HEK293 (cell line): ENCODE measurements around the gene CERS3.

Experiments
- CTCF ChIA-PET: fragments of 350-600 bp; formaldehyde crosslinking; extraction: SDS; loops from one replicate; lab custom pipeline; 2021; ENCODE audit warnings: antibody characterized with exemption; lab: Yijun Ruan, JAX
- POLR2A ChIA-PET: fragments of 300-600 bp; formaldehyde crosslinking; extraction: SDS; loops from one replicate; lab custom pipeline; 2020; ENCODE audit warnings: antibody characterized with exemption, inconsistent platforms; lab: Yijun Ruan, JAX
- H3K27ac ChIP-seq: fragments of 200-500 bp; sonication (Bioruptor generic); 2 replicates; pipeline ENCODE4 v1.5.1; 2014; ENCODE audit warnings: low read depth, low read length, control low read depth, inconsistent platforms; ENCODE audit errors: extremely low read depth
- H3K36me3 ChIP-seq, 2 experiments: fragments of 200-500 bp in 1 of 2; sonication (Bioruptor generic) in 1 of 2; 1 replicate in 1 of 2; 2 replicates in 1 of 2; pipeline ENCODE4 v1.5.1; 2014 to 2017; ENCODE audit warnings: inconsistent platforms in 2 of 2, low read length in 2 of 2; ENCODE audit not compliant: control insufficient read depth in 2 of 2, insufficient read depth in 1 of 2
- H3K4me1 ChIP-seq: fragments of 200-500 bp; sonication (Bioruptor generic); 2 replicates; pipeline ENCODE4 v1.5.1; 2014; ENCODE audit warnings: mild to moderate bottlenecking, low read length, inconsistent platforms; ENCODE audit not compliant: control insufficient read depth, insufficient read depth
- H3K4me3 ChIP-seq: 2 replicates; pipeline ENCODE4 v1.5.1; 2011; ENCODE audit warnings: low read depth, mild to moderate bottlenecking, control low read depth, low read length, moderate library complexity
- H3K9me3 ChIP-seq: fragments of 200-500 bp; sonication (Bioruptor generic); 2 replicates; pipeline ENCODE4 v1.5.1; 2014; ENCODE audit warnings: low read depth, low read length, inconsistent platforms; ENCODE audit not compliant: control insufficient read depth, insufficient read depth
- MYNN ChIP-seq: fragments of 450-650 bp; formaldehyde crosslinking; IDR thresholded peaks from 2 replicates; pipeline ENCODE4 v1.5.1; 2016; ENCODE audit warnings: missing biosample characterization, missing genetic modification characterization, borderline replicate concordance
- SP2 ChIP-seq: fragments of 450-650 bp; formaldehyde crosslinking; IDR thresholded peaks from 2 replicates; pipeline ENCODE4 v1.5.1; 2016; ENCODE audit warnings: missing biosample characterization, missing genetic modification characterization
- TCF7L2 ChIP-seq: IDR thresholded peaks from 2 replicates; pipeline ENCODE4 v1.6.1; 2011; ENCODE audit warnings: low read depth, mild to moderate bottlenecking, inconsistent platforms, low read length, moderate library complexity, borderline replicate concordance
- TRIM28 ChIP-seq: IDR thresholded peaks from 2 replicates; pipeline ENCODE4 v1.6.1; 2011; ENCODE audit warnings: low read length, control low read depth, borderline replicate concordance
- ZBTB10 ChIP-seq: fragments of 450-650 bp; formaldehyde crosslinking; IDR thresholded peaks from 2 replicates; pipeline ENCODE4 v1.5.1; 2016; ENCODE audit warnings: missing biosample characterization, missing genetic modification characterization
- ZBTB21 ChIP-seq: fragments of 450-650 bp; formaldehyde crosslinking; IDR thresholded peaks from 2 replicates; pipeline ENCODE4 v1.5.1; 2017; ENCODE audit warnings: missing biosample characterization, missing genetic modification characterization
- ZNF169 ChIP-seq: fragments of 450-650 bp; formaldehyde crosslinking; IDR thresholded peaks from 2 replicates; pipeline ENCODE4 v1.5.1; 2016; ENCODE audit warnings: missing biosample characterization, missing genetic modification characterization
- ZNF175 ChIP-seq: fragments of 450-650 bp; formaldehyde crosslinking; IDR thresholded peaks from 2 replicates; pipeline ENCODE4 v1.5.1; 2016; ENCODE audit warnings: missing biosample characterization, missing genetic modification characterization
- ZNF211 ChIP-seq: fragments of 450-650 bp; formaldehyde crosslinking; IDR thresholded peaks from 2 replicates; pipeline ENCODE4 v1.5.1; 2016; ENCODE audit warnings: low read depth, missing biosample characterization, missing genetic modification characterization
- ZNF221 ChIP-seq: fragments of 450-650 bp; formaldehyde crosslinking; IDR thresholded peaks from 2 replicates; pipeline ENCODE4 v1.5.1; 2017; ENCODE audit warnings: missing biosample characterization, missing genetic modification characterization, borderline replicate concordance
- ZNF24 ChIP-seq: fragments of 450-650 bp; formaldehyde crosslinking; IDR thresholded peaks from 2 replicates; pipeline ENCODE4 v1.5.1; 2016; ENCODE audit warnings: missing biosample characterization, missing genetic modification characterization
- ZNF248 ChIP-seq: fragments of 450-650 bp; formaldehyde crosslinking; IDR thresholded peaks from 2 replicates; pipeline ENCODE4 v1.5.1; 2017; ENCODE audit warnings: missing biosample characterization, missing genetic modification characterization
- ZNF302 ChIP-seq: fragments of 450-650 bp; formaldehyde crosslinking; IDR thresholded peaks from 2 replicates; pipeline ENCODE4 v1.5.1; 2016; ENCODE audit warnings: missing biosample characterization, missing genetic modification characterization, low read depth
- ZNF311 ChIP-seq: fragments of 450-650 bp; formaldehyde crosslinking; IDR thresholded peaks from 2 replicates; pipeline ENCODE4 v1.5.1; 2017; ENCODE audit warnings: missing biosample characterization, missing genetic modification characterization, borderline replicate concordance
- ZNF335 ChIP-seq: fragments of 450-650 bp; formaldehyde crosslinking; conservative IDR thresholded peaks from 2 replicates; pipeline ENCODE4 v1.5.1; 2016; ENCODE audit warnings: missing biosample characterization, missing genetic modification characterization
- ZNF366 ChIP-seq: fragments of 450-650 bp; formaldehyde crosslinking; conservative IDR thresholded peaks from 2 replicates; pipeline ENCODE4 v1.5.1; 2016; ENCODE audit warnings: missing biosample characterization, missing genetic modification characterization
- ZNF398 ChIP-seq: fragments of 450-650 bp; formaldehyde crosslinking; IDR thresholded peaks from 2 replicates; pipeline ENCODE4 v1.5.1; 2017; ENCODE audit warnings: missing biosample characterization, missing genetic modification characterization
- ZNF426 ChIP-seq: fragments of 450-650 bp; formaldehyde crosslinking; IDR thresholded peaks from 2 replicates; pipeline ENCODE4 v1.5.1; 2017; ENCODE audit warnings: missing biosample characterization, missing genetic modification characterization, mild to moderate bottlenecking, inconsistent platforms, moderate library complexity
- ZNF48 ChIP-seq: fragments of 450-650 bp; formaldehyde crosslinking; IDR thresholded peaks from 2 replicates; pipeline ENCODE4 v1.5.1; 2016; ENCODE audit warnings: missing biosample characterization, missing genetic modification characterization
- ZNF510 ChIP-seq: fragments of 450-650 bp; formaldehyde crosslinking; IDR thresholded peaks from 2 replicates; pipeline ENCODE4 v1.5.1; 2018; ENCODE audit warnings: mild to moderate bottlenecking, missing genetic modification characterization, missing biosample characterization; ENCODE audit not compliant: insufficient replicate concordance
- ZNF596 ChIP-seq: fragments of 450-650 bp; IDR thresholded peaks from 2 replicates; pipeline ENCODE4 v1.5.0; 2018; ENCODE audit warnings: missing biosample characterization, mild to moderate bottlenecking, missing genetic modification characterization, moderate library complexity
- ZNF626 ChIP-seq: fragments of 450-650 bp; sonication (Bioruptor Pico); formaldehyde crosslinking; IDR thresholded peaks from 2 replicates; pipeline ENCODE4 v1.5.1; 2018; ENCODE audit warnings: missing biosample characterization, missing genetic modification characterization, inconsistent platforms
- ZNF639 ChIP-seq: fragments of 450-650 bp; formaldehyde crosslinking; IDR thresholded peaks from 2 replicates; pipeline ENCODE4 v1.5.1; 2016; ENCODE audit warnings: missing biosample characterization, missing genetic modification characterization
- ZNF677 ChIP-seq: fragments of 450-650 bp; IDR thresholded peaks from 2 replicates; pipeline ENCODE4 v1.5.0; 2018; ENCODE audit warnings: missing biosample characterization, mild to moderate bottlenecking, missing genetic modification characterization, moderate library complexity
- ZNF704 ChIP-seq: fragments of 450-650 bp; formaldehyde crosslinking; IDR thresholded peaks from 2 replicates; pipeline ENCODE4 v1.5.1; 2016; ENCODE audit warnings: missing biosample characterization, missing genetic modification characterization
- ZNF791 ChIP-seq: fragments of 450-650 bp; formaldehyde crosslinking; IDR thresholded peaks from 2 replicates; pipeline ENCODE4 v1.5.1; 2016; ENCODE audit warnings: missing biosample characterization, missing genetic modification characterization

CERS3 gene

GRCh38 chr15:100570275-100570674 is 41.5 kb upstream of the CERS3 start (continued):
- TF ChIP-seq ZNF248 (no peak), SP2 (tag by site-specific recombination) (no peak), ZNF24 (tag by site-specific recombination) (no peak), ZNF211 (tag by site-specific recombination) (no peak), TCF7L2 (no peak)

GRCh38 chr15:100569391-100569790 is 40.6 kb upstream of the CERS3 start:
- H3K9me3 ChIP-seq: no peaks in the 10 kb centered on the region
- no peak overlapping the region for H3K27ac ChIP-seq
- CTCF ChIA-PET: interaction anchor here (0.6 to 0.7 kb wide), 2 partner anchors 65 to 219 kb away, joined by 3 to 6 read pairs; no protein-coding TSS in a partner anchor
- TF ChIP-seq ZNF791 (tag by site-specific recombination): no peak
- no peak for TF ChIP-seq MYNN
- no peak for TF ChIP-seq ZNF626 (tag by site-specific recombination)
- TF ChIP-seq ZNF302 (tag by site-specific recombination): no peak
- no peak for TF ChIP-seq ZNF426
- TF ChIP-seq ZNF335: no peak
- TF ChIP-seq ZBTB10 (tag by site-specific recombination): no peak
- TF ChIP-seq TRIM28: no peak
- no peak for TF ChIP-seq ZNF677 (tag by site-specific recombination)
- TF ChIP-seq ZNF366 (tag by site-specific recombination): no peak
- no peak for TF ChIP-seq ZNF48 (tag by site-specific recombination)
- TF ChIP-seq ZNF169: no peak
- TF ChIP-seq ZNF510: no peak
- H3K4me1 ChIP-seq: no peaks in the 10 kb centered on the region
- H3K4me3 ChIP-seq: no peak overlapping the region
- H3K36me3 ChIP-seq: peaks cover 12 to 48% of the 10 kb centered on the region in 2 experiments
- POLR2A ChIA-PET: no interaction called here

GRCh38 chr15:100566850-100567628 is 38.3 kb upstream of the CERS3 start:
- H3K27ac ChIP-seq: no peak overlapping the region
- H3K36me3 ChIP-seq: peaks cover 0 to 36% of the 10 kb centered on the region in 2 experiments; a peak in 2 of 3 replicates
- no peak overlapping the region for H3K4me3 ChIP-seq
- CTCF ChIA-PET: no interaction called here
- H3K4me1 ChIP-seq: no peaks in the 10 kb centered on the region
- no peaks in the 10 kb centered on the region for H3K9me3 ChIP-seq
- POLR2A ChIA-PET: no interaction called here
- no peak for TF ChIP-seq ZBTB21 (tag by site-specific recombination)
- TF ChIP-seq ZNF596 (tag by site-specific recombination): no peak
- TF ChIP-seq ZNF704 (tag by site-specific recombination): no peak
- no peak for TF ChIP-seq ZNF311 (tag by site-specific recombination)
- no peak for TF ChIP-seq ZNF639 (tag by site-specific recombination)
- no peak for TF ChIP-seq ZNF175 (tag by site-specific recombination)
- TF ChIP-seq ZNF221 (tag by site-specific recombination): no peak
- TF ChIP-seq ZNF398 (tag by site-specific recombination): no peak
